ENCODE measurements around the gene TM4SF20. TPM values are rescaled to one million over a fixed set of nuclear protein-coding genes. Genes with fewer than 3 reads are reported as not detected.

TM4SF20 gene
- total RNA-seq, 1 donor from 2014 or later = not detected

DNA sequence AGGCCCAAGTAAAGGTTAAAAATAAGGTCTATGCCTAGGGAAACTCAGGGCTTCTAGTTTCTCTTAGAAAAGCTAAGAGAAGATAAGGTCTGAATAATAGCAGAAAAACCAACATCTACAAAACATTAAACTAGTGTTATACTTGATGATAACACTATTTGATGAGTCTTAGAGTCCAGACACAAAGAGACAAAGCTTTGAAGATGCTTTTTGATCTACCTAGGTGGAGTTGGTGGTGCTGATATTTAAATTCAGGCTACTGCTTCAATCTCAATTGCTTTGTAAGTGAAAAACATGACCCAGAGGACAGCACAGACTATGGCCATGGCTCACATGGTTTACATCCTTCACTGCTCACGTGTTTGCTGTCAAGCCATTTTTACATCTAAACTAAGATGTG lies 65.8 kb downstream of the TM4SF20 start:
- DNase-seq (ENCODE audit: extremely low spot score in 2 of 2) = no peak
- no peaks in the 10 kb centered on the region for H3K4me1 ChIP-seq
- H3K9me3 ChIP-seq = no peaks in the 10 kb centered on the region
- H3K27ac ChIP-seq = no peak overlapping the region
- intact Hi-C loops (cut with DNase I) = no loop called here
- TF ChIP-seq POLR2A (IDR thresholded peaks at IDR 0.05) (no peak), POLR2AphosphoS5 (IDR thresholded peaks at IDR 0.05; ENCODE audit: insufficient read depth in 1 of 2, low read depth in 1 of 2) (no peak)
- TF ChIP-seq, protein P1, sequence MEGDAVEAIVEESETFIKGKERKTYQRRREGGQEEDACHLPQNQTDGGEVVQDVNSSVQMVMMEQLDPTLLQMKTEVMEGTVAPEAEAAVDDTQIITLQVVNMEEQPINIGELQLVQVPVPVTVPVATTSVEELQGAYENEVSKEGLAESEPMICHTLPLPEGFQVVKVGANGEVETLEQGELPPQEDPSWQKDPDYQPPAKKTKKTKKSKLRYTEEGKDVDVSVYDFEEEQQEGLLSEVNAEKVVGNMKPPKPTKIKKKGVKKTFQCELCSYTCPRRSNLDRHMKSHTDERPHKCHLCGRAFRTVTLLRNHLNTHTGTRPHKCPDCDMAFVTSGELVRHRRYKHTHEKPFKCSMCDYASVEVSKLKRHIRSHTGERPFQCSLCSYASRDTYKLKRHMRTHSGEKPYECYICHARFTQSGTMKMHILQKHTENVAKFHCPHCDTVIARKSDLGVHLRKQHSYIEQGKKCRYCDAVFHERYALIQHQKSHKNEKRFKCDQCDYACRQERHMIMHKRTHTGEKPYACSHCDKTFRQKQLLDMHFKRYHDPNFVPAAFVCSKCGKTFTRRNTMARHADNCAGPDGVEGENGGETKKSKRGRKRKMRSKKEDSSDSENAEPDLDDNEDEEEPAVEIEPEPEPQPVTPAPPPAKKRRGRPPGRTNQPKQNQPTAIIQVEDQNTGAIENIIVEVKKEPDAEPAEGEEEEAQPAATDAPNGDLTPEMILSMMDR (IDR thresholded peaks at IDR 0.05) = no peak
- H3K36me3 ChIP-seq = no peaks in the 10 kb centered on the region
- H3K4me3 ChIP-seq = no peak overlapping the region
- no peaks in the 10 kb centered on the region for H3K27me3 ChIP-seq

DNA sequence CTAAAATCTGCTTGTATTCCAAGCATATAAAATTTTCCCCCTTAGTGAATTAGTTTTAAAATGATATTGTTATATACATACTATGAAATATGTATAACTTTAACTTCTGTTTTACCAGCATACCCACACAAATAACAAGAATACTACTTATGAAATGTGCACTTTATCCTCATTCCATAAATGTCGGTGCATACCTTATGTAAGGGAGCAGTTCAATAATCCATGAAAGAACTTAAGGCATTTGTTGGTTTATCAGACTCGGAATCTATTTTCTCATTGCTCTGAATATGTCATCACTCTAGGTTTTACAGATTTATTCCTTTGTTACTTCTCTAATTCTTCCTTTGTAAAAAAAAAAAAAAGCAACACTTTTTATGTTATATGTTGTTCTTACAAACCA lies 66.5 kb downstream of the TM4SF20 start:
- intact Hi-C loops (cut with DNase I) = no loop called here
- Histone ChIP-seq H3K4me1 (no peaks in the 10 kb centered on the region), H3K36me3 (no peaks in the 10 kb centered on the region), H3K27me3 (no peaks in the 10 kb centered on the region), H3K4me3 (no peak overlapping the region), H3K27ac (no peak overlapping the region), H3K9me3 (no peaks in the 10 kb centered on the region)
- TF ChIP-seq, protein P1 (IDR thresholded peaks at IDR 0.05) = no peak
- TF ChIP-seq POLR2AphosphoS5 (IDR thresholded peaks at IDR 0.05; ENCODE audit: insufficient read depth in 1 of 2, low read depth in 1 of 2) (no peak), POLR2A (IDR thresholded peaks at IDR 0.05) (no peak)
- no peak for DNase-seq (ENCODE audit: extremely low spot score in 2 of 2)

Other genes starting within 250 kb of the TM4SF20 start
- 2.5 TPM for gene COL4A4, start 215.1 kb downstream of the TM4SF20 start, total RNA-seq
- 1.5 TPM for gene COL4A3, start 214.7 kb downstream of the TM4SF20 start, total RNA-seq
- gene MFF, start 54.1 kb downstream of the TM4SF20 start, total RNA-seq = 109 TPM
- not detected for gene SCYGR1, start 8.6 kb upstream of the TM4SF20 start, total RNA-seq
- 53.3 TPM for gene AGFG1, start 92.8 kb upstream of the TM4SF20 start, total RNA-seq
- gene SCYGR2, start 219.6 kb upstream of the TM4SF20 start, total RNA-seq = not detected
- gene SCYGR3, start 235.5 kb upstream of the TM4SF20 start, total RNA-seq = not detected
- not detected for gene SCYGR4, start 238.2 kb upstream of the TM4SF20 start, total RNA-seq

Measured in vagina (tissue), 2 donors.